ENCODE measurements around the gene FBXW2.

- no peak for TF ChIP-seq POLR2AphosphoS5 (IDR thresholded peaks at IDR 0.05)
- TF ChIP-seq POLR2A (IDR thresholded peaks at IDR 0.05), result no peak
- no peak for TF ChIP-seq CTCF (IDR thresholded peaks at IDR 0.05)
These were observed 20.0 kb downstream of the FBXW2 start for GRCh38 chr9:120773256-120773655.

Measured in stomach (tissue), 4 donors.